Peyer's patch (tissue), 4 donors: ENCODE measurements around the gene PPP1CA.

Experiments
- POLR2A ChIP-seq, 2 donors: fragments of 450-650 bp; IDR thresholded peaks; one replicate each; pipeline ENCODE4 v1.5.1; 2017; ENCODE audit warnings: antibody characterized with exemption in 2 of 2, mild to moderate bottlenecking in 2 of 2, moderate library complexity in 2 of 2
- TF ChIP-seq, protein P1 (sequence below), 6 experiments: fragments of 450-650 bp in 4 of 6; fragments of 200-600 bp in 2 of 6; sonication (generic) in 1 of 6; IDR thresholded peaks; one replicate each; pipeline ENCODE4 v1.5.1; 2017 to 2019; ENCODE audit warnings: antibody characterized with exemption in 6 of 6, mild to moderate bottlenecking in 3 of 6, moderate library complexity in 1 of 6

GRCh38 chr11:67374571-67375281, 26.9 kb downstream of the PPP1CA start:
- TF ChIP-seq, protein P1, sequence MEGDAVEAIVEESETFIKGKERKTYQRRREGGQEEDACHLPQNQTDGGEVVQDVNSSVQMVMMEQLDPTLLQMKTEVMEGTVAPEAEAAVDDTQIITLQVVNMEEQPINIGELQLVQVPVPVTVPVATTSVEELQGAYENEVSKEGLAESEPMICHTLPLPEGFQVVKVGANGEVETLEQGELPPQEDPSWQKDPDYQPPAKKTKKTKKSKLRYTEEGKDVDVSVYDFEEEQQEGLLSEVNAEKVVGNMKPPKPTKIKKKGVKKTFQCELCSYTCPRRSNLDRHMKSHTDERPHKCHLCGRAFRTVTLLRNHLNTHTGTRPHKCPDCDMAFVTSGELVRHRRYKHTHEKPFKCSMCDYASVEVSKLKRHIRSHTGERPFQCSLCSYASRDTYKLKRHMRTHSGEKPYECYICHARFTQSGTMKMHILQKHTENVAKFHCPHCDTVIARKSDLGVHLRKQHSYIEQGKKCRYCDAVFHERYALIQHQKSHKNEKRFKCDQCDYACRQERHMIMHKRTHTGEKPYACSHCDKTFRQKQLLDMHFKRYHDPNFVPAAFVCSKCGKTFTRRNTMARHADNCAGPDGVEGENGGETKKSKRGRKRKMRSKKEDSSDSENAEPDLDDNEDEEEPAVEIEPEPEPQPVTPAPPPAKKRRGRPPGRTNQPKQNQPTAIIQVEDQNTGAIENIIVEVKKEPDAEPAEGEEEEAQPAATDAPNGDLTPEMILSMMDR (IDR thresholded peaks at IDR 0.05), result no peak
- no peak for TF ChIP-seq POLR2A (IDR thresholded peaks at IDR 0.05)
